Heart right ventricle (tissue), 16 donors: ENCODE data around the gene COX10. TPM values are rescaled to one million over a fixed set of nuclear protein-coding genes. Genes with fewer than 3 reads are reported as not detected.

Source experiments
- ATAC-seq, 8 donors: fragments of 200-7000 bp; cut with Tn5 transposase; one replicate each; pipeline ENCODE4 v1.9.1; 2020; ENCODE audit warnings: mild to moderate bottlenecking in 8 of 8, moderate library complexity in 8 of 8, moderate number of reproducible peaks in 1 of 8
- DNase-seq, 2 donors: peaks; one replicate each; pipeline ENCODE4 v3.0.0-alpha.2; 2020
- H3K27ac ChIP-seq, 10 donors: fragments of 200-600 bp; sonication (generic) in 2 of 10; one replicate each; pipeline versions ENCODE4 v1.5.0 to v1.8.0; 2020 to 2022; ENCODE audit warnings: mild to moderate bottlenecking in 3 of 10
- H3K27me3 ChIP-seq, 7 donors: fragments of 200-600 bp; one replicate each; pipeline ENCODE4 v1.8.0; 2021 to 2022; ENCODE audit warnings: mild to moderate bottlenecking in 2 of 7
- H3K36me3 ChIP-seq, 9 donors: fragments of 200-600 bp; sonication (generic) in 1 of 9; one replicate each; pipeline versions ENCODE4 v1.5.0 to v1.8.0; 2020 to 2022; ENCODE audit warnings: mild to moderate bottlenecking in 2 of 9
- H3K4me1 ChIP-seq, 9 donors: fragments of 200-600 bp; sonication (generic) in 1 of 9; one replicate each; pipeline versions ENCODE4 v1.5.0 to v1.8.0; 2020 to 2022; ENCODE audit warnings: mild to moderate bottlenecking in 4 of 9
- H3K4me3 ChIP-seq, 10 donors: fragments of 200-600 bp; sonication (generic) in 2 of 10; one replicate each; pipeline versions ENCODE4 v1.5.0 to v1.8.0; 2020 to 2022; ENCODE audit warnings: mild to moderate bottlenecking in 7 of 10, moderate library complexity in 2 of 10
- H3K9me3 ChIP-seq, 11 donors: fragments of 200-600 bp in 10 of 11; sonication (generic) in 2 of 11; one replicate each; pipeline versions ENCODE4 v1.5.0 to v1.8.0; 2013 to 2022; ENCODE audit warnings: mild to moderate bottlenecking in 2 of 11, control low read depth in 1 of 11, moderate library complexity in 1 of 11
- WGBS, 2 donors: extraction: QIAGEN DNeasy Blood & Tissue Kit; methylation state at CpG; one replicate each; pipeline ENCODE4 v1.1.7; 2013; ENCODE audit warnings: inconsistent platforms in 1 of 2; 5-methylcytosine and 5-hydroxymethylcytosine counted together
- intact Hi-C, 10 donors: fragments of 100-400 bp; cut with DNase I; formaldehyde crosslinking; loops; one replicate each; pipeline versions ENCODE4 v1.11.1 to v1.14.2; 2022
- polyA plus RNA-seq, 2 donors: library from polyadenylated mRNA; stranded (reverse); fragments of 200-250 nt; gene quantifications; one replicate each; pipeline ENCODE4 v1.2.3, GENCODE V29; 2013
- total RNA-seq, 10 donors: library from RNA; stranded (reverse); fragmentation: NEBNext Ultra II Directional in 3 of 10; extraction: Animal tissue kit (Norgen Biotek cat#: 25700) in 3 of 10; gene quantifications; one replicate each; pipeline versions ENCODE4 v1.2.1 to v1.2.4, GENCODE V29; 2021 to 2023
- TF ChIP-seq, protein P1 (sequence below), 9 donors: fragments of 200-600 bp; sonication (generic) in 2 of 9; IDR thresholded peaks; one replicate each; pipeline versions ENCODE4 v1.5.0 to v1.8.0; 2021 to 2022; ENCODE audit warnings: antibody characterized with exemption in 9 of 9, mild to moderate bottlenecking in 5 of 9, moderate library complexity in 1 of 9
- donor health status: Arrhythmogenic right ventricular cardiomyopathy.
- donor health status: ischemic (EF 13 %, LVEDD 7.1; RV severe dilation, severe dysfunction).
- donor health status: healthy with polysubstance abuse.
- donor health status: DM: no; HTN: yes; CAD: no.
- donor health status: DM: no; HTN: no; CAD: no.
- donor health status: ischemic (EF 25% LVEDD 6.9; RV normal size, moderate dysfunction).
- donor health status: ischemic (EF 25% LVEDD 5.7; RV mildly dilated, moderate dysfunction).
- donor health status: healthy.
- donor health status: DM: yes; HTN: yes; CAD: no.
- donor health status: Ischemic cardiomyopathy.
- donor health status: ischemic (EF 35%, LVEDD 5.7; RV mildly dilated, moderate dysfunction).
- donor health status: nonischemic (EF 11% LVEDD 7.7; RV severe dilation, severe dysfunction).
- donor health status: DM: yes; HTN: yes; CAD: no.
- donor health status: PGD.
- donor health status: ischemic (EF 29% LVEDD 5.4; RV normal size, mild dysfunction).
- donor health status: nonischemic (EF 23%, LVEDD 6.1; RV moderate dilation, normal function).

The COX10 gene
- total and polyA plus RNA-seq, 12 donors = 18.7 to 73.1 (median 54.0) TPM

DNA sequence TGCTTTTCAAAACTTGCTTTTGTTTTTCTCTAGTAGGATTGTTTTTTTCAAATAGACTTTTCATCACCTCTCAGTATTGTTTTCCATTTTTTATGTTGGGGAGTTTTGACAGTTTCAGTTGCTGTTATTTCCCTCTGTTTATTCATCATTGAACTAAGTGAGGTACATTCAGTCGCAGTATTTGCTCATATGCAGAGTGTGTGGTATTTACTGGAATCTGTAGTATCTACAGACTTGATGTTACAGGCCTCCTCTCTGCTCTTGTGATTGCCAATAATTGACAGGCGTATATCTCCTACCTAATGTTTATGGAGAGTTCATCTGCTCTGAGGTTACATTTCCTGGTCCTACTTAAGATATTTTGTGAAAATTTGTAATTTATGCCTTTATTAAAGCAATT lies 49.6 kb downstream of the COX10 start:
- H3K36me3 ChIP-seq = no peaks in the 10 kb centered on the region
- 95 to 98% methylated on average over 2 of the region's 2 CpGs for WGBS, 2 donors
- no peak overlapping the region for H3K27ac ChIP-seq
- intact Hi-C loops = no loop called here
- ATAC-seq = no peak
- H3K9me3 ChIP-seq = no peaks in the 10 kb centered on the region
- peaks cover 0 to 14% (median 5%) of the 10 kb centered on the region in 9 donors for H3K4me1 ChIP-seq
- no peak overlapping the region for H3K4me3 ChIP-seq
- TF ChIP-seq, protein P1, sequence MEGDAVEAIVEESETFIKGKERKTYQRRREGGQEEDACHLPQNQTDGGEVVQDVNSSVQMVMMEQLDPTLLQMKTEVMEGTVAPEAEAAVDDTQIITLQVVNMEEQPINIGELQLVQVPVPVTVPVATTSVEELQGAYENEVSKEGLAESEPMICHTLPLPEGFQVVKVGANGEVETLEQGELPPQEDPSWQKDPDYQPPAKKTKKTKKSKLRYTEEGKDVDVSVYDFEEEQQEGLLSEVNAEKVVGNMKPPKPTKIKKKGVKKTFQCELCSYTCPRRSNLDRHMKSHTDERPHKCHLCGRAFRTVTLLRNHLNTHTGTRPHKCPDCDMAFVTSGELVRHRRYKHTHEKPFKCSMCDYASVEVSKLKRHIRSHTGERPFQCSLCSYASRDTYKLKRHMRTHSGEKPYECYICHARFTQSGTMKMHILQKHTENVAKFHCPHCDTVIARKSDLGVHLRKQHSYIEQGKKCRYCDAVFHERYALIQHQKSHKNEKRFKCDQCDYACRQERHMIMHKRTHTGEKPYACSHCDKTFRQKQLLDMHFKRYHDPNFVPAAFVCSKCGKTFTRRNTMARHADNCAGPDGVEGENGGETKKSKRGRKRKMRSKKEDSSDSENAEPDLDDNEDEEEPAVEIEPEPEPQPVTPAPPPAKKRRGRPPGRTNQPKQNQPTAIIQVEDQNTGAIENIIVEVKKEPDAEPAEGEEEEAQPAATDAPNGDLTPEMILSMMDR (IDR thresholded peaks at IDR 0.05) = no peak
- no peak for DNase-seq
- H3K27me3 ChIP-seq = no peaks in the 10 kb centered on the region

GRCh38 chr17:14119546-14119945 lies 50.2 kb downstream of the COX10 start:
- WGBS, 2 donors = 96 to 99% methylated on average over 3 of the region's 3 CpGs
- TF ChIP-seq, protein P1 (IDR thresholded peaks at IDR 0.05) = no peak
- no peak for ATAC-seq

GRCh38 chr17:14121952-14122351 lies 52.6 kb downstream of the COX10 start:
- DNase-seq (no peak), ATAC-seq (no peak)
- WGBS, 2 donors = 83 to 84% methylated on average over 6 of the region's 6 CpGs
- no peak overlapping the region for H3K4me3 ChIP-seq
- H3K27ac ChIP-seq = no peak overlapping the region
- H3K27me3 ChIP-seq = no peaks in the 10 kb centered on the region
- intact Hi-C loops = no loop called here
- H3K4me1 ChIP-seq = peaks cover 0 to 29% (median 14%) of the 10 kb centered on the region in 9 donors
- TF ChIP-seq, protein P1 (IDR thresholded peaks at IDR 0.05) = no peak
- H3K36me3 ChIP-seq = no peaks in the 10 kb centered on the region
- H3K9me3 ChIP-seq = no peaks in the 10 kb centered on the region

More at GRCh38 chr17:14119546-14119945, 50.2 kb downstream of the COX10 start:
- Histone ChIP-seq H3K36me3 (no peaks in the 10 kb centered on the region), H3K9me3 (no peaks in the 10 kb centered on the region), H3K27ac (no peak overlapping the region), H3K4me1 (peaks cover 0 to 19% (median 8%) of the 10 kb centered on the region in 9 donors), H3K4me3 (no peak overlapping the region), H3K27me3 (no peaks in the 10 kb centered on the region)
- intact Hi-C loops = no loop called here
- no peak for DNase-seq

- Histone ChIP-seq H3K36me3 (no peaks in the 10 kb centered on the region), H3K27me3 (no peaks in the 10 kb centered on the region), H3K4me3 (no peak overlapping the region), H3K27ac (no peak overlapping the region), H3K4me1 (peaks cover 0 to 29% (median 14%) of the 10 kb centered on the region in 9 donors), H3K9me3 (no peaks in the 10 kb centered on the region)
- ATAC-seq (peak in 1 of 8 donors; percentile 39), DNase-seq (no peak)
- 72 to 78% methylated on average over 5 of the region's 5 CpGs for WGBS, 2 donors
- TF ChIP-seq, protein P1 (IDR thresholded peaks at IDR 0.05) = no peak
- intact Hi-C loops = no loop called here
Measured at GRCh38 chr17:14123619-14124278, 54.4 kb downstream of the COX10 start.
